A549 (cell line): ENCODE measurements around the gene TMEM87B. TPM values are rescaled to one million over a fixed set of nuclear protein-coding genes. Genes with fewer than 3 reads are reported as not detected.

Experiments used
- ATAC-seq, 2 experiments: fragments of 200-7000 bp in 1 of 2; fragments of >200 bp in 1 of 2; cut with Nextera tagmentation in 1 of 2; cut with Tn5 transposase in 1 of 2; 3 replicates each; pipeline versions ENCODE4 v1.8.0 to v1.9.1; 2018 to 2020; ENCODE audit warnings: mild to moderate bottlenecking in 1 of 2, moderate library complexity in 1 of 2
- CTCF ChIA-PET: fragments of 300-600 bp; sonication (Branson Sonifier 250); formaldehyde crosslinking; extraction: SDS; loops from one replicate; lab custom pipeline; 2021; ENCODE audit warnings: antibody characterized with exemption, inconsistent platforms; lab: Yijun Ruan, JAX
- POLR2A ChIA-PET: fragments of 350-600 bp; formaldehyde crosslinking; extraction: SDS; loops from one replicate; lab custom pipeline; 2021; ENCODE audit warnings: antibody characterized with exemption, inconsistent platforms; lab: Yijun Ruan, JAX
- DNase-seq, 2 experiments: peaks; one replicate each; pipeline versions ENCODE4 v3.0.0 to v3.0.0-alpha.2; 2011 to 2016; ENCODE audit warnings: low read depth in 1 of 2, low spot score in 1 of 2
- FAIRE-seq: peaks from 2 replicates; lab custom pipeline; 2011; peaks lifted over from hg19 to GRCh38; lab: Jason Lieb, UNC
- H3K27ac ChIP-seq, 2 experiments: fragments of >200 bp; sonication (Bioruptor Twin); formaldehyde crosslinking; 3 replicates each; pipeline ENCODE4 v1.5.1; 2016 to 2017
- H3K4me1 ChIP-seq: fragments of >200 bp; sonication (Bioruptor Twin); formaldehyde crosslinking; 3 replicates; pipeline ENCODE4 v1.6.1; 2016
- H3K4me2 ChIP-seq: fragments of >200 bp; sonication (Bioruptor Twin); formaldehyde crosslinking; 3 replicates; pipeline ENCODE4 v1.6.1; 2016
- H3K4me3 ChIP-seq: fragments of >200 bp; sonication (Bioruptor Twin); formaldehyde crosslinking; 3 replicates; pipeline ENCODE4 v1.5.1; 2016
- H3K9me3 ChIP-seq: fragments of >200 bp; sonication (Bioruptor Twin); formaldehyde crosslinking; 3 replicates; pipeline ENCODE4 v1.6.1; 2016
- ATOH8 ChIP-seq: fragments of 250-450 bp; sonication (Bioruptor Pico); IDR thresholded peaks from 2 replicates; pipeline ENCODE4 v1.5.0; 2020; ENCODE audit warnings: low read depth, mild to moderate bottlenecking, moderate library complexity
- BHLHE40 ChIP-seq: IDR thresholded peaks from 2 replicates; pipeline ENCODE4 v1.6.1; 2012; ENCODE audit warnings: low read depth, low read length, inconsistent platforms
- CHD4 ChIP-seq: fragments of 200-600 bp; sonication (generic); IDR thresholded peaks from 2 replicates; pipeline ENCODE4 v1.6.1; 2016; ENCODE audit warnings: antibody characterized with exemption, mild to moderate bottlenecking, borderline replicate concordance
- EHF ChIP-seq: fragments of 250-450 bp; sonication (Bioruptor Pico); IDR thresholded peaks from 2 replicates; pipeline ENCODE4 v1.5.0; 2020; ENCODE audit warnings: mild to moderate bottlenecking
- ELK1 ChIP-seq: fragments of 150-350 bp; IDR thresholded peaks from 2 replicates; pipeline ENCODE4 v1.6.1; 2014; ENCODE audit warnings: low read depth, mild to moderate bottlenecking, low read length
- FOSL2 ChIP-seq, 2 experiments: fragments of 450-650 bp in 1 of 2; fragments of >200 bp in 1 of 2; sonication (Bioruptor Twin) in 1 of 2; formaldehyde crosslinking; IDR thresholded peaks; 2 replicates each; pipeline versions ENCODE4 v1.5.0 to v1.6.1; 2016 to 2020; ENCODE audit warnings: mild to moderate bottlenecking in 1 of 2, moderate library complexity in 1 of 2
- FOXS1 ChIP-seq: fragments of 250-450 bp; sonication (Bioruptor Pico); IDR thresholded peaks from 2 replicates; pipeline ENCODE4 v1.5.0; 2020; ENCODE audit warnings: mild to moderate bottlenecking, moderate library complexity
- HDAC2 ChIP-seq: fragments of 200-600 bp; sonication (generic); IDR thresholded peaks from 2 replicates; pipeline ENCODE4 v1.6.1; 2016
- HES2 ChIP-seq: fragments of >200 bp; sonication (Bioruptor Twin); formaldehyde crosslinking; IDR thresholded peaks from 2 replicates; pipeline ENCODE4 v1.6.1; 2016
- HMGXB4 ChIP-seq: fragments of 250-450 bp; sonication (Bioruptor Pico); IDR thresholded peaks from 2 replicates; pipeline ENCODE4 v1.5.0; 2021; ENCODE audit warnings: mild to moderate bottlenecking, moderate library complexity, borderline replicate concordance
- HOXB5 ChIP-seq: fragments of 250-450 bp; sonication (Bioruptor Pico); IDR thresholded peaks from 2 replicates; pipeline ENCODE4 v1.5.0; 2020; ENCODE audit warnings: mild to moderate bottlenecking, moderate library complexity
- MAFK ChIP-seq: fragments of 450-650 bp; IDR thresholded peaks from 2 replicates; pipeline ENCODE4 v1.6.1; 2014; ENCODE audit not compliant: partially characterized antibody
- MAZ ChIP-seq: fragments of 150-350 bp; IDR thresholded peaks from 2 replicates; pipeline ENCODE4 v1.6.1; 2014; ENCODE audit warnings: antibody characterized with exemption, low read depth, low read length, borderline replicate concordance
- NFE2L2 ChIP-seq: fragments of 150-350 bp; conservative IDR thresholded peaks from 2 replicates; pipeline ENCODE4 v1.6.1; 2014; ENCODE audit warnings: low read length
- NR3C1 ChIP-seq: fragments of >200 bp; sonication (Bioruptor Twin); formaldehyde crosslinking; IDR thresholded peaks from 3 replicates; pipeline ENCODE4 v1.6.1; 2017
- POLR2A ChIP-seq: IDR thresholded peaks from 2 replicates; pipeline ENCODE4 v1.6.1; 2012; ENCODE audit warnings: mild to moderate bottlenecking, low read length
- POLR2AphosphoS2 ChIP-seq: conservative IDR thresholded peaks from 2 replicates; pipeline ENCODE4 v1.6.1; 2012; ENCODE audit warnings: low read length, improper control_type of control experiment, inconsistent platforms
- RAD21 ChIP-seq, 2 experiments: fragments of >200 bp in 1 of 2; sonication (Bioruptor Twin) in 1 of 2; formaldehyde crosslinking in 1 of 2; IDR thresholded peaks in 1 of 2; conservative IDR thresholded peaks in 1 of 2; 2 replicates in 1 of 2; 3 replicates in 1 of 2; pipeline ENCODE4 v1.6.1; 2012 to 2018; ENCODE audit warnings: inconsistent platforms in 1 of 2
- RARB ChIP-seq: fragments of 250-450 bp; sonication (Bioruptor Pico); IDR thresholded peaks from 2 replicates; pipeline ENCODE4 v1.8.0; 2021; ENCODE audit warnings: mild to moderate bottlenecking, moderate library complexity
- RCOR1 ChIP-seq: fragments of 150-350 bp; IDR thresholded peaks from 2 replicates; pipeline ENCODE4 v1.6.1; 2014; ENCODE audit warnings: antibody characterized with exemption, low read length, low read depth
- SREBF2 ChIP-seq: fragments of 450-650 bp; IDR thresholded peaks from 2 replicates; pipeline ENCODE4 v1.6.1; 2014; ENCODE audit warnings: mild to moderate bottlenecking, moderate library complexity
- TFCP2L1 ChIP-seq: fragments of 250-450 bp; sonication (Bioruptor Pico); IDR thresholded peaks from 2 replicates; pipeline ENCODE4 v1.5.0; 2021; ENCODE audit warnings: mild to moderate bottlenecking
- ZC3H11A ChIP-seq: fragments of 450-650 bp; IDR thresholded peaks from 2 replicates; pipeline ENCODE4 v1.6.1; 2014; ENCODE audit warnings: antibody characterized with exemption, mild to moderate bottlenecking
- WGBS: methylation state at CpG from one replicate; pipeline ENCODE4 v1.1.6; 2017; ENCODE audit errors: missing lambda C conversion rate; 5-methylcytosine and 5-hydroxymethylcytosine counted together
- polyA plus RNA-seq, 4 experiments: library from polyadenylated mRNA; depleted of rRNA in 3 of 4; stranded (reverse); fragments of >200 nt; fragmentation: RNase III in 1 of 4; extraction: RNeasy Plus Mini Kit Qiagen cat#74134 plus additional on column Dnase treatment in 1 of 4; gene quantifications; 2 replicates in 3 of 4; 3 replicates in 1 of 4; pipeline ENCODE4 v1.2.3, GENCODE V29; 2011 to 2017

Gene TMEM87B
- polyA plus RNA-seq, 2 of the 4 experiments (the other 2 are of a cell fraction) = 12.3 to 27.0 TPM

- WGBS = 77% methylated on average over 11 of the region's 11 CpGs
- DNase-seq (no peak), FAIRE-seq (no peak), ATAC-seq (no peak)
- no peak for TF ChIP-seq ATOH8 (CRISPR knock-in tag)
- TF ChIP-seq SREBF2 = no peak
- TF ChIP-seq RCOR1 = no peak
- TF ChIP-seq TFCP2L1 (CRISPR knock-in tag) = no peak
- no peak for TF ChIP-seq HOXB5 (CRISPR knock-in tag)
- TF ChIP-seq FOSL2 (IDR thresholded peaks at IDR 0.05) = no peak
- no peak for TF ChIP-seq FOSL2 (CRISPR knock-in tag; IDR thresholded peaks at IDR 0.05)
- TF ChIP-seq EHF (CRISPR knock-in tag) = no peak
- no peak for TF ChIP-seq MAFK
- TF ChIP-seq CHD4 = no peak
- no peak for TF ChIP-seq FOXS1 (CRISPR knock-in tag)
- Histone ChIP-seq H3K4me1 (no peaks in the 10 kb centered on the region), H3K9me3 (no peaks in the 10 kb centered on the region), H3K4me3 (no peak overlapping the region), H3K4me2 (no peak overlapping the region), H3K27ac (no peak overlapping the region)
- POLR2A ChIA-PET = no interaction called here
- CTCF ChIA-PET = no interaction called here
Measured at GRCh38 chr2:112150851-112151250, 95.8 kb downstream of the TMEM87B start.

- DNase-seq (no peak), FAIRE-seq (no peak), ATAC-seq (no peak)
- no peak overlapping the region for H3K4me2 ChIP-seq
- H3K27ac ChIP-seq = no peak overlapping the region
- no peak overlapping the region for H3K4me3 ChIP-seq
- TF ChIP-seq BHLHE40 (no peak), NFE2L2 (no peak)
- TF ChIP-seq, all 56 proteins: peak for 0
- 78% methylated on average over 5 of the region's 5 CpGs for WGBS
- CTCF ChIA-PET = no interaction called here
- H3K9me3 ChIP-seq = no peaks in the 10 kb centered on the region
- POLR2A ChIA-PET = no interaction called here
- H3K4me1 ChIP-seq = no peaks in the 10 kb centered on the region
Measured at GRCh38 chr2:112151271-112151670, 96.2 kb downstream of the TMEM87B start.

GRCh38 chr2:112151701-112152440 lies 96.8 kb downstream of the TMEM87B start:
- 76% methylated on average over 18 of the region's 18 CpGs for WGBS
- no peak overlapping the region for H3K27ac ChIP-seq
- no peaks in the 10 kb centered on the region for H3K9me3 ChIP-seq
- FAIRE-seq (no peak), DNase-seq (no peak), ATAC-seq (no peak)
- no peaks in the 10 kb centered on the region for H3K4me1 ChIP-seq
- POLR2A ChIA-PET = no interaction called here
- H3K4me3 ChIP-seq = no peak overlapping the region
- TF ChIP-seq NR3C1 (no peak), MAZ (no peak), CHD4 (no peak), HMGXB4 (CRISPR knock-in tag) (no peak), ELK1 (no peak), HDAC2 (no peak), RARB (CRISPR knock-in tag) (no peak), RAD21 (conservative IDR thresholded peaks at IDR 0.05 in 1 of 2, IDR thresholded peaks at IDR 0.05 in 1 of 2) (no peak), POLR2AphosphoS2 (no peak), FOSL2 (IDR thresholded peaks at IDR 0.05) (no peak), FOSL2 (CRISPR knock-in tag; IDR thresholded peaks at IDR 0.05) (no peak), ZC3H11A (no peak), MAFK (no peak), HOXB5 (CRISPR knock-in tag) (no peak), HES2 (no peak), POLR2A (no peak)
- no peak overlapping the region for H3K4me2 ChIP-seq
- CTCF ChIA-PET = no interaction called here
